ENCODE data around the gene DVL3. TPM values are rescaled to one million over a fixed set of nuclear protein-coding genes. Genes with fewer than 3 reads are reported as not detected.

The DVL3 gene
- polyA plus RNA-seq, 1 donor (not counting 4 experiments of a cell fraction or from before 2014, with no cell fraction given), result 18.5 TPM

- no peak overlapping the region for H3K9ac ChIP-seq (ENCODE audit: control insufficient read depth, extremely low read depth, insufficient read depth, low read length)
- no peak for DNase-seq (ENCODE audit: low read depth, low spot score)
- no peaks in the 10 kb centered on the region for H3K9me1 ChIP-seq (ENCODE audit: control insufficient read depth, extremely low read depth, insufficient read depth, low read length)
- no peaks in the 10 kb centered on the region for H3K36me3 ChIP-seq (ENCODE audit: control insufficient read depth in 2 of 2, extremely low read depth in 1 of 2, insufficient read depth in 2 of 2, low read length in 2 of 2)
- H3K27me3 ChIP-seq (ENCODE audit: control insufficient read depth, extremely low read depth, insufficient read depth, low read length), result peaks cover 6% of the 10 kb centered on the region
- H3K9me3 ChIP-seq (ENCODE audit: control insufficient read depth, low read depth, low read length), result no peaks in the 10 kb centered on the region
- no peak for FAIRE-seq
- H3K4me1 ChIP-seq (ENCODE audit: control insufficient read depth, extremely low read depth, insufficient read depth, low read length), result no peaks in the 10 kb centered on the region
- H3K27ac ChIP-seq (ENCODE audit: control insufficient read depth, insufficient read depth, low read length), result no peak overlapping the region
- no peak for TF ChIP-seq EZH2 (IDR thresholded peaks at IDR 0.05; ENCODE audit: low read length)
- no peak for TF ChIP-seq CTCF (optimal IDR thresholded peaks at IDR 0.05 in 1 of 3, IDR thresholded peaks at IDR 0.05 in 1 of 3, conservative IDR thresholded peaks at IDR 0.05 in 1 of 3; ENCODE audit: extremely low read depth in 1 of 3, insufficient read depth in 2 of 3, low read length in 3 of 3)
- H4K20me1 ChIP-seq (ENCODE audit: control insufficient read depth, extremely low read depth, insufficient read depth, low read length), result no peaks in the 10 kb centered on the region
- no peak overlapping the region for H3K4me3 ChIP-seq (ENCODE audit: control insufficient read depth in 2 of 3, extremely low read depth in 1 of 3, insufficient read depth in 2 of 3, low read depth in 1 of 3, low read length in 3 of 3)
- no peak overlapping the region for H3K4me2 ChIP-seq (ENCODE audit: control insufficient read depth, extremely low read depth, insufficient read depth, low read depth, low read length)
- H3K79me2 ChIP-seq (ENCODE audit: control insufficient read depth, insufficient read depth, low read length), result no peaks in the 10 kb centered on the region
- dilution Hi-C loops (cut with MboI; ENCODE audit: extremely low pct_ligation_motif_present, low sequenced_read_pairs), result no loop called here
- no peak overlapping the region for H2AFZ ChIP-seq (ENCODE audit: control insufficient read depth, low read length)
Observed at GRCh38 chr3:184209146-184209923, 54.2 kb downstream of the DVL3 start.

GRCh38 chr3:184211297-184211696 lies 56.1 kb downstream of the DVL3 start:
- no peaks in the 10 kb centered on the region for H3K9me3 ChIP-seq (ENCODE audit: control insufficient read depth, low read depth, low read length)
- no peak overlapping the region for H3K9ac ChIP-seq (ENCODE audit: control insufficient read depth, extremely low read depth, insufficient read depth, low read length)
- H3K9me1 ChIP-seq (ENCODE audit: control insufficient read depth, extremely low read depth, insufficient read depth, low read length), result no peaks in the 10 kb centered on the region
- H2AFZ ChIP-seq (ENCODE audit: control insufficient read depth, low read length), result no peak overlapping the region
- no peak overlapping the region for H3K4me3 ChIP-seq (ENCODE audit: control insufficient read depth in 2 of 3, extremely low read depth in 1 of 3, insufficient read depth in 2 of 3, low read depth in 1 of 3, low read length in 3 of 3)
- dilution Hi-C loops (cut with MboI; ENCODE audit: extremely low pct_ligation_motif_present, low sequenced_read_pairs), result no loop called here
- H3K4me2 ChIP-seq (ENCODE audit: control insufficient read depth, extremely low read depth, insufficient read depth, low read depth, low read length), result no peak overlapping the region
- no peaks in the 10 kb centered on the region for H3K4me1 ChIP-seq (ENCODE audit: control insufficient read depth, extremely low read depth, insufficient read depth, low read length)
- TF ChIP-seq CTCF (optimal IDR thresholded peaks at IDR 0.05 in 1 of 3, IDR thresholded peaks at IDR 0.05 in 1 of 3, conservative IDR thresholded peaks at IDR 0.05 in 1 of 3; ENCODE audit: extremely low read depth in 1 of 3, insufficient read depth in 2 of 3, low read length in 3 of 3), result no peak
- TF ChIP-seq EZH2 (IDR thresholded peaks at IDR 0.05; ENCODE audit: low read length), result no peak
- no peaks in the 10 kb centered on the region for H3K79me2 ChIP-seq (ENCODE audit: control insufficient read depth, insufficient read depth, low read length)
- no peaks in the 10 kb centered on the region for H4K20me1 ChIP-seq (ENCODE audit: control insufficient read depth, extremely low read depth, insufficient read depth, low read length)
- no peak overlapping the region for H3K27ac ChIP-seq (ENCODE audit: control insufficient read depth, insufficient read depth, low read length)
- H3K27me3 ChIP-seq (ENCODE audit: control insufficient read depth, extremely low read depth, insufficient read depth, low read length), result peaks cover 4% of the 10 kb centered on the region
- no peaks in the 10 kb centered on the region for H3K36me3 ChIP-seq (ENCODE audit: control insufficient read depth in 2 of 2, extremely low read depth in 1 of 2, insufficient read depth in 2 of 2, low read length in 2 of 2)
- FAIRE-seq (no peak), DNase-seq (ENCODE audit: low read depth, low spot score) (no peak)
